Kidney epithelial cell (primary cell): ENCODE results near the gene OR14A16. TPM values are rescaled to one million over a fixed set of nuclear protein-coding genes. Genes with fewer than 3 reads are reported as not detected.

Source experiments
- DNase-seq: peaks from one replicate; pipeline ENCODE4 v3.0.0-alpha.2; 2010; ENCODE audit warnings: low read depth
- H3K27me3 ChIP-seq: 2 replicates; pipeline ENCODE4 v1.6.0; 2011; ENCODE audit warnings: low read length; ENCODE audit not compliant: control insufficient read depth, insufficient read depth
- H3K36me3 ChIP-seq: 2 replicates; pipeline ENCODE4 v1.5.1; 2011; ENCODE audit warnings: low read length; ENCODE audit not compliant: control insufficient read depth, insufficient read depth
- H3K4me3 ChIP-seq: 2 replicates; pipeline ENCODE4 v1.5.1; 2011; ENCODE audit warnings: low read depth, mild to moderate bottlenecking, control low read depth, low read length
- total RNA-seq: library from RNA; depleted of rRNA; stranded (reverse); fragments of >200 nt; gene quantifications from 2 replicates; pipeline ENCODE4 v1.2.3, GENCODE V29; 2015
- TF ChIP-seq, protein P1 (sequence below): IDR thresholded peaks from 2 replicates; pipeline ENCODE4 v1.5.1; 2011; ENCODE audit warnings: mild to moderate bottlenecking, moderate library complexity, low read length, control low read depth, inconsistent platforms; ENCODE audit not compliant: insufficient read depth, poor library complexity, severe bottlenecking

Gene OR14A16
- total RNA-seq, 1 donor from 2014 or later: not detected

DNA sequence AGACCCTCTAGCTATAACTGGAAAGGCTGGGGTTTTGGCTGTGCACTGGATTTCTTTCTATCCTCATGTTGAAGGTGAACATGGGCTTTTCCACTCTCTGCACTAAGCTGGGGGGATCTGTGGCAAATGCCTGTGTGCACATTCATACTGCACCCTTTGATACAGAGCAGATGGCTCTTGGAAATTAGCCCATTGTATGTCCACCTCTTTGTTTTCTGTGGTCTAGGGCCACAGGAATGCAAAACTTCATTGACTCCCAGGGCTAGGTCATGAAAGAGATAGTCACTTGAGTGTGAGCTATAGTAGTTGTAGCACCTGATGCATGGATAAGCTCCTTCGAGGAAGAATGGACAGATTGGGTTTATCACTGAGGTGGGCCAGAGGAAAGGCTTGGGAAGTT is 5.7 kb upstream of the OR14A16 start:
- Histone ChIP-seq H3K27me3 (no peaks in the 10 kb centered on the region), H3K4me3 (no peak overlapping the region), H3K36me3 (no peaks in the 10 kb centered on the region)
- DNase-seq: no peak
- TF ChIP-seq, protein P1, sequence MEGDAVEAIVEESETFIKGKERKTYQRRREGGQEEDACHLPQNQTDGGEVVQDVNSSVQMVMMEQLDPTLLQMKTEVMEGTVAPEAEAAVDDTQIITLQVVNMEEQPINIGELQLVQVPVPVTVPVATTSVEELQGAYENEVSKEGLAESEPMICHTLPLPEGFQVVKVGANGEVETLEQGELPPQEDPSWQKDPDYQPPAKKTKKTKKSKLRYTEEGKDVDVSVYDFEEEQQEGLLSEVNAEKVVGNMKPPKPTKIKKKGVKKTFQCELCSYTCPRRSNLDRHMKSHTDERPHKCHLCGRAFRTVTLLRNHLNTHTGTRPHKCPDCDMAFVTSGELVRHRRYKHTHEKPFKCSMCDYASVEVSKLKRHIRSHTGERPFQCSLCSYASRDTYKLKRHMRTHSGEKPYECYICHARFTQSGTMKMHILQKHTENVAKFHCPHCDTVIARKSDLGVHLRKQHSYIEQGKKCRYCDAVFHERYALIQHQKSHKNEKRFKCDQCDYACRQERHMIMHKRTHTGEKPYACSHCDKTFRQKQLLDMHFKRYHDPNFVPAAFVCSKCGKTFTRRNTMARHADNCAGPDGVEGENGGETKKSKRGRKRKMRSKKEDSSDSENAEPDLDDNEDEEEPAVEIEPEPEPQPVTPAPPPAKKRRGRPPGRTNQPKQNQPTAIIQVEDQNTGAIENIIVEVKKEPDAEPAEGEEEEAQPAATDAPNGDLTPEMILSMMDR: no peak

DNA sequence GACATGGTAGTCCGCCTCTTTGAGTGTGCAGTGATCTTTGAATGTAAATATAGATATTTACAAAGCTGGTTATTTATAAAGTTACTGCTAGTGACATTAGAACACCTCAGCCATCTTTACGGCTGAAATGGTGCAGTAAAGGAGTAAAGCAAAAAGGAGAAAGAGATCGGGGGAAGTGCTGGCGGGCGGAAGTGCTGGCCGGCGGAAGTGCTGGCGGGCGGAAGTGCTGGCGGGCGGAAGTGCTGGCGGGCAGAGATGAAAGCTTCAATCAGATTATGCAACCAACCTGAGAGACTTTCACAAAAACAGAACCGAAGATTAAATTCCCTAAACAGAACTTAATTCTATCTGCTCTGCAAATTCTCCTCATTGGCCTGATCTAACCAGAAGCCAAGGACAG is 1.4 kb upstream of the OR14A16 start:
- no peak overlapping the region for H3K4me3 ChIP-seq
- TF ChIP-seq, protein P1: no peak
- DNase-seq: no peak
- H3K27me3 ChIP-seq: no peaks in the 10 kb centered on the region
- H3K36me3 ChIP-seq: no peaks in the 10 kb centered on the region

DNA sequence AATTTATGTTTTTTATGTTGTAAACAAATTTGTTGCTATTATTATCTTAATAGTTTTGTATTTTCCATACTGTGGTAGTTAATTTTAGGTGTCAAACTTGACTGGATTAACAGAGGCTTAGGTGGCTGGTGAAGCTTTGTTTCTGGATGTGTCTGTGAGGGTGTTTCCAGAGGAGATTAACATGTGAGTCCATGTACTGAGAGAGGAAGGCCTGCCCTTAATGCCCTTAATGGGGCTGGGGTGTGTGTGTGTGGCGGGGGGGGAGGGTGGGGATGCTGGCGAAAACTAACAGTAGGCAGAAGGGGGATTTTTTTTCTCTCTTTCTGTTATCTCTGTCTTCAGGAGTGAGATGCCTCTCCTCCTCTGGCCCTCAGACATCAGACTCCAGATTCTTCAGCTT is 1.9 kb downstream of the OR14A16 start:
- TF ChIP-seq, protein P1: no peak
- H3K4me3 ChIP-seq: no peak overlapping the region
- no peaks in the 10 kb centered on the region for H3K27me3 ChIP-seq
- DNase-seq: no peak
- no peaks in the 10 kb centered on the region for H3K36me3 ChIP-seq

DNA sequence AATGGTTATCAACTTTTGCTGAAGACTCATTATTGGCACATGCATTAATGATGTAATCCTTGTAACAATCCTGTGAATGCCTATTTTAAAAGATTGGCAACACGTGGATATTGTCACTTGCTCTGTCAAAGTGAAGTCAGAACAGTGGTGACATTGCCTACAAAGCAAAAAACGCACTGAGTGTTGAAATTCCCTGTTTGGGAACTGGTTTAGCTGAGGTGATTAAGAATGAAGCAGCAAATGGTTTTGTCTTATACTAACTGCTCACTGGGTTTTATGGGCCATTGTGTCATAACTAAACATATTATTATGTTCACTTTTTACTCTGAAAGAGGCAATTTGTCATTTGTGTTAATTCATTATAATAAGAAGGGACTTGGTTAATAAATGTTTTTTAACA is 11.3 kb downstream of the OR14A16 start:
- H3K4me3 ChIP-seq: no peak overlapping the region
- no peaks in the 10 kb centered on the region for H3K36me3 ChIP-seq
- no peak for DNase-seq
- TF ChIP-seq, protein P1: no peak
- H3K27me3 ChIP-seq: no peaks in the 10 kb centered on the region

DNA sequence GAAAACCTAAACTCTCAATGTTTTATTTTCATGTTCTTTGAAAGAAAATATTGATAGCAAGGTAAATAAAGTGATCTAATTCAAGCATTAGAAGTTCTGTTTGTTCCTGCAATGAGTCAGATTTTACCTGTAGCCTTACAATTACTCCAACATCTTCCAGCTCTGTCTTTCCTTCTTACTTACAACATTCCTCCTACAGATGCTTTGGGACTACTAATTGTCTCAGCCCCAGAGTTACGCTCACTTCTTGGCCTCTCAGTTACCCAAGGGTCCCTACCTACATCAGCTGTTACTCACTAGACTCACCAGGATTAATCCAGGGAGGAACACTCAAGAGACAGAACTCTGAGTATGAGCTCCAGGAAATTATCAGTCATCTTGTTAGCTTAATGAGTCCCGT is 26.4 kb downstream of the OR14A16 start:
- DNase-seq: no peak
- H3K4me3 ChIP-seq: no peak overlapping the region
- no peaks in the 10 kb centered on the region for H3K27me3 ChIP-seq
- TF ChIP-seq, protein P1: no peak
- no peaks in the 10 kb centered on the region for H3K36me3 ChIP-seq

DNA sequence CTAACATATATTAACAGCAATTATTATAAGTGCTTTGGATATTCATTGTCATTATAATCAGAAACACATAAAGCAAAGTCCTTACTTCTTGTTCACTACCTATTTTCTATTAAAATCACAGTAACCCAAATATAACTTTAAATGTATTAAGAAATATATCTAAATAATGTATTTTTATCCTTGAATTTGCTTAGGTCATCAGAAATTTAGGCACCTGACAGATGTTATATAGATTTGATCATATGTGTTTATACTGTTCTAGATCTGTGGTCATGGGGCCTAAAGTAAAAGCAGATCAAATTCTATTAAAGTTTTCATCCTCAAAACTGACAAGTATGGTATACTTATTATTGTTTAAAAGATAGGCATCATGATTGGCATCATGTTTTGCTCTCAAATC is 54.3 kb downstream of the OR14A16 start:
- Histone ChIP-seq H3K36me3 (no peaks in the 10 kb centered on the region), H3K27me3 (no peaks in the 10 kb centered on the region), H3K4me3 (no peak overlapping the region)
- TF ChIP-seq, protein P1: no peak
- DNase-seq: no peak

Other genes with a start within 250 kb of the OR14A16 start
- gene OR2G2, start 235.8 kb downstream of the OR14A16 start, total RNA-seq: not detected in 2 replicates
- gene OR2G3, start 218.5 kb downstream of the OR14A16 start, total RNA-seq: not detected in 2 replicates
- not detected in 2 replicates for gene OR13G1, start 144.4 kb downstream of the OR14A16 start, total RNA-seq
- not detected in 2 replicates for gene OR6F1, start 107.5 kb downstream of the OR14A16 start, total RNA-seq
- gene OR14K1, start 85.5 kb downstream of the OR14A16 start, total RNA-seq: not detected in 2 replicates
- not detected in 2 replicates for gene OR14A2, start 76.0 kb downstream of the OR14A16 start, total RNA-seq
- not detected in 2 replicates for gene OR1C1, start 63.6 kb downstream of the OR14A16 start, total RNA-seq
- gene OR11L1, start 17.8 kb upstream of the OR14A16 start, total RNA-seq: not detected in 2 replicates
- 4.2 and 5.3 TPM in 2 replicates for gene TRIM58, start 33.1 kb upstream of the OR14A16 start, total RNA-seq
- 1.0 and 1.8 TPM in 2 replicates for gene OR2W3, start 71.5 kb upstream of the OR14A16 start, total RNA-seq
- not detected in 2 replicates for gene OR2T8, start 96.1 kb upstream of the OR14A16 start, total RNA-seq
- gene OR2AJ1, start 100.8 kb upstream of the OR14A16 start, total RNA-seq: not detected in 2 replicates
- not detected in 2 replicates for gene OR2L8, start 124.7 kb upstream of the OR14A16 start, total RNA-seq
- gene OR2AK2, start 141.1 kb upstream of the OR14A16 start, total RNA-seq: not detected in 2 replicates
- not detected in 2 replicates for gene OR2L5, start 189.5 kb upstream of the OR14A16 start, total RNA-seq
- not detected in 2 replicates for gene OR2L2, start 206.0 kb upstream of the OR14A16 start, total RNA-seq
- gene OR2L3, start 222.7 kb upstream of the OR14A16 start, total RNA-seq: 0.08 TPM in 1 of 2 replicates, not detected in the other